Kidney tubule cell (primary cell): ENCODE results near the gene WDTC1.

Experiments used
- DNase-seq: peaks from one replicate; pipeline ENCODE4 v3.0.0-alpha.2; 2018; ENCODE audit warnings: low spot score

The WDTC1 gene

GRCh38 chr1:27356619-27357280 lies 122.3 kb downstream of the WDTC1 start:
- DNase-seq = no peak

- peak; percentile 68 for DNase-seq
Observed at GRCh38 chr1:27357281-27358037, 123.0 kb downstream of the WDTC1 start.
